RCC 7860 (cell line): ENCODE results near the gene DMP1.
"Not testable (repeated sequence)": the region's sequence is repeated elsewhere in the genome, so short reads cannot be mapped to it uniquely, and the experiment has no call there.

Experiments used
- DNase-seq: peaks from one replicate; pipeline ENCODE4 v3.0.0-alpha.2; 2015; ENCODE audit warnings: low spot score
- FAIRE-seq: peaks from 2 replicates; lab custom pipeline; 2012; peaks lifted over from hg19 to GRCh38; lab: Jason Lieb, UNC

DMP1 gene

GRCh38 chr4:87679449-87680169 lies 29.5 kb downstream of the DMP1 start:
- peak; percentile 72 for FAIRE-seq
- peak; percentile 35 for DNase-seq

- FAIRE-seq (no peak), DNase-seq (no peak)
These were observed 30.2 kb downstream of the DMP1 start for GRCh38 chr4:87680271-87680670.

- FAIRE-seq: no peak
- DNase-seq: no peak
These were observed 38.2 kb downstream of the DMP1 start for GRCh38 chr4:87688316-87688715.

- DNase-seq, FAIRE-seq: not testable (repeated sequence)
These were observed 40.9 kb downstream of the DMP1 start for GRCh38 chr4:87690947-87691346.

- not testable (repeated sequence) for DNase-seq, FAIRE-seq
These were observed 42.0 kb downstream of the DMP1 start for GRCh38 chr4:87692060-87692459.

- DNase-seq (no peak), FAIRE-seq (no peak)
These were observed 47.2 kb downstream of the DMP1 start for GRCh38 chr4:87697272-87697671.

GRCh38 chr4:87697945-87698344 lies 47.9 kb downstream of the DMP1 start:
- FAIRE-seq (no peak), DNase-seq (no peak)

- FAIRE-seq (no peak), DNase-seq (no peak)
These were observed 48.3 kb downstream of the DMP1 start for GRCh38 chr4:87698394-87698793.

- DNase-seq: no peak
- FAIRE-seq: no peak
These were observed 53.9 kb downstream of the DMP1 start for GRCh38 chr4:87704001-87704400.

- FAIRE-seq: no peak
- DNase-seq: no peak
These were observed 57.3 kb downstream of the DMP1 start for GRCh38 chr4:87707279-87707918.
